GM23338 (cell line): ENCODE measurements around the gene ZCCHC8.

Experiments
- CREB1 ChIP-seq: fragments of 250-450 bp; sonication (Bioruptor Pico); IDR thresholded peaks from 2 replicates; pipeline ENCODE4 v1.5.0; 2020; ENCODE audit warnings: low read depth, mild to moderate bottlenecking, moderate library complexity
- CTCF ChIP-seq, 2 experiments: fragments of 200-600 bp in 1 of 2; sonication (generic) in 1 of 2; conservative IDR thresholded peaks; 2 replicates each; pipeline versions ENCODE4 v1.5.1 to v1.6.1; 2016 to 2017; ENCODE audit warnings: antibody characterized with exemption in 2 of 2, low read depth in 2 of 2, mild to moderate bottlenecking in 2 of 2, moderate library complexity in 1 of 2
- EZH2 ChIP-seq: fragments of 200-600 bp; sonication (generic); IDR thresholded peaks from one replicate; pipeline ENCODE4 v1.8.0; 2017; ENCODE audit warnings: antibody characterized with exemption, mild to moderate bottlenecking, low read depth; ENCODE audit not compliant: unreplicated experiment
- EZH2phosphoT487 ChIP-seq: fragments of 200-600 bp; sonication (generic); IDR thresholded peaks from one replicate; pipeline ENCODE4 v1.8.1; 2018; ENCODE audit warnings: antibody characterized with exemption; ENCODE audit not compliant: unreplicated experiment
- NANOG ChIP-seq: IDR thresholded peaks from 2 replicates; pipeline ENCODE4 v1.6.1; 2016; ENCODE audit warnings: antibody characterized with exemption, borderline replicate concordance
- POLR2AphosphoS5 ChIP-seq: IDR thresholded peaks from 2 replicates; pipeline ENCODE4 v1.6.1; 2016; ENCODE audit warnings: antibody characterized with exemption, low read depth
- REST ChIP-seq: IDR thresholded peaks from one replicate; pipeline ENCODE4 v1.6.1; 2018; ENCODE audit warnings: antibody characterized with exemption; ENCODE audit not compliant: unreplicated experiment
- STAT1 ChIP-seq: IDR thresholded peaks from one replicate; pipeline ENCODE4 v1.6.1; 2016; ENCODE audit warnings: antibody characterized with exemption; ENCODE audit not compliant: unreplicated experiment
- ZNF114 ChIP-seq: fragments of 250-450 bp; sonication (Bioruptor Pico); IDR thresholded peaks from 2 replicates; pipeline ENCODE4 v1.5.0; 2020; ENCODE audit warnings: mild to moderate bottlenecking, moderate library complexity
- ZNF331 ChIP-seq: fragments of 250-450 bp; sonication (Bioruptor Pico); IDR thresholded peaks from 2 replicates; pipeline ENCODE4 v1.5.0; 2020; ENCODE audit warnings: low read depth, mild to moderate bottlenecking, moderate library complexity

GRCh38 chr12:122457627-122458026 is 43.1 kb downstream of the ZCCHC8 start:
- TF ChIP-seq CTCF (conservative IDR thresholded peaks at IDR 0.05; ENCODE audit: low read depth in 2 of 2) (no peak), EZH2 (no peak), ZNF114 (CRISPR knock-in tag) (no peak), POLR2AphosphoS5 (no peak), REST (no peak), EZH2phosphoT487 (no peak), CREB1 (CRISPR knock-in tag) (no peak), NANOG (no peak), STAT1 (no peak), ZNF331 (no peak)
